Panc1 (cell line): Measurements from ENCODE around the gene ARL8A. TPM values are rescaled to one million over a fixed set of nuclear protein-coding genes. Genes with fewer than 3 reads are reported as not detected.

ENCODE experiments used
- ATAC-seq: fragments of 200-7000 bp; cut with Tn5 transposase; 2 replicates; pipeline ENCODE4 v1.9.1; 2020; ENCODE audit warnings: mild to moderate bottlenecking, moderate library complexity
- BruUV-seq: library from RNA; stranded (reverse); fragments of 400-500 nt; replicated peaks from 2 replicates; lab custom pipeline; 2021; lab: Mats Ljungman, UMichigan
- CTCF ChIA-PET: fragments of 300-600 bp; sonication (Branson Sonifier 250); formaldehyde crosslinking; loops from one replicate; lab custom pipeline; 2022; ENCODE audit warnings: antibody characterized with exemption; lab: Charles Lee
- POLR2A ChIA-PET: fragments of 300-600 bp; sonication (Branson Sonifier 250); formaldehyde crosslinking; loops from one replicate; lab custom pipeline; 2022; ENCODE audit warnings: antibody characterized with exemption; lab: Charles Lee
- DNase-seq: peaks from one replicate; pipeline ENCODE4 v3.0.0-alpha.2; 2010; ENCODE audit warnings: low read depth, low spot score
- H3K27ac ChIP-seq: 2 replicates; pipeline ENCODE4 v1.5.1; 2011; ENCODE audit warnings: mild to moderate bottlenecking, low read length, inconsistent platforms
- H3K27me3 ChIP-seq: fragments of 200-500 bp; sonication (Bioruptor generic); 2 replicates; pipeline ENCODE4 v1.6.0; 2014; ENCODE audit warnings: low read length, inconsistent platforms; ENCODE audit not compliant: control insufficient read depth, insufficient read depth
- H3K36me3 ChIP-seq: fragments of 200-500 bp; sonication (Bioruptor generic); 2 replicates; pipeline ENCODE4 v1.5.1; 2014; ENCODE audit warnings: inconsistent platforms, mild to moderate bottlenecking, low read length, moderate library complexity; ENCODE audit not compliant: control insufficient read depth, insufficient read depth
- H3K4me1 ChIP-seq: 2 replicates; pipeline ENCODE4 v1.5.1; 2011; ENCODE audit warnings: inconsistent platforms, mild to moderate bottlenecking, low read length, moderate library complexity; ENCODE audit not compliant: control insufficient read depth, insufficient read depth
- H3K4me3 ChIP-seq, 2 experiments: 2 replicates each; pipeline ENCODE4 v1.5.1; 2011 to 2012; ENCODE audit warnings: low read depth in 2 of 2, low read length in 2 of 2, mild to moderate bottlenecking in 2 of 2, inconsistent platforms in 1 of 2, moderate library complexity in 1 of 2
- H3K9me3 ChIP-seq: fragments of 200-500 bp; sonication (Bioruptor generic); 2 replicates; pipeline ENCODE4 v1.5.1; 2014; ENCODE audit warnings: low read depth, mild to moderate bottlenecking, inconsistent platforms, low read length, moderate library complexity; ENCODE audit not compliant: control insufficient read depth, insufficient read depth
- CTCF ChIP-seq: fragments of 450-650 bp; IDR thresholded peaks from 2 replicates; pipeline ENCODE4 v1.5.1; 2017; ENCODE audit warnings: mild to moderate bottlenecking
- POLR2AphosphoS5 ChIP-seq: IDR thresholded peaks from 2 replicates; pipeline ENCODE4 v1.6.1; 2012; ENCODE audit warnings: mild to moderate bottlenecking, low read depth, low read length, moderate library complexity
- REST ChIP-seq, 2 experiments: IDR thresholded peaks; 2 replicates each; pipeline ENCODE4 v1.6.1; 2011 to 2012; ENCODE audit warnings: low read depth in 2 of 2, control low read depth in 1 of 2, low read length in 1 of 2, mild to moderate bottlenecking in 1 of 2, moderate library complexity in 1 of 2; ENCODE audit not compliant: insufficient read depth in 1 of 2
- SIN3A ChIP-seq: IDR thresholded peaks from 2 replicates; pipeline ENCODE4 v1.6.1; 2012; ENCODE audit warnings: low read depth, mild to moderate bottlenecking, low read length, moderate library complexity, borderline replicate concordance; ENCODE audit not compliant: insufficient read depth
- TCF7L2 ChIP-seq: IDR thresholded peaks from 2 replicates; pipeline ENCODE4 v1.6.1; 2011; ENCODE audit warnings: mild to moderate bottlenecking, low read depth, low read length, inconsistent platforms
- in situ Hi-C: cut with HindIII; loops from 2 replicates; pipeline ENCODE4 v1.10.0; 2016; ENCODE audit warnings: low sequenced_read_pairs, low pct_unique_long_range_greater_than_20kb
- intact Hi-C: fragments of 100-400 bp; cut with micrococcal nuclease; formaldehyde crosslinking; loops from one replicate; pipeline ENCODE4 v1.10.0; 2022; ENCODE audit not compliant: unreplicated experiment
- total RNA-seq: library from RNA; stranded (reverse); gene quantifications from one replicate; pipeline ENCODE4 v1.2.1, GENCODE V29; 2021; ENCODE audit not compliant: unreplicated experiment

The ARL8A gene
- total RNA-seq, 1 experiment from 2014 or later, result 62.6 TPM

- ATAC-seq (no peak), DNase-seq (no peak)
- Histone ChIP-seq H3K27me3 (no peaks in the 10 kb centered on the region), H3K9me3 (no peaks in the 10 kb centered on the region), H3K4me1 (peaks cover 3% of the 10 kb centered on the region; the same call in 1 of the 2 replicates), H3K27ac (no peak overlapping the region), H3K36me3 (no peaks in the 10 kb centered on the region), H3K4me3 (no peak overlapping the region)
- intact Hi-C loops (no loop called here), in situ Hi-C loops (no loop called here)
- POLR2A ChIA-PET, result no interaction called here
- CTCF ChIA-PET, result no interaction called here
- no peak for TF ChIP-seq TCF7L2
- TF ChIP-seq REST (IDR thresholded peaks at IDR 0.05; ENCODE audit: insufficient read depth in 1 of 2, low read depth in 2 of 2, low read length in 1 of 2), result no peak
- no peak for TF ChIP-seq POLR2AphosphoS5
- no peak for TF ChIP-seq SIN3A
- TF ChIP-seq CTCF, result no peak
- BruUV-seq, result no TSS peak
Observed at GRCh38 chr1:202152399-202152798, 7.9 kb upstream of the ARL8A start.

- peaks cover 3% of the 10 kb centered on the region; the same call in 1 of the 2 replicates for H3K4me1 ChIP-seq
- ATAC-seq, result no peak
- in situ Hi-C loops, result no loop called here
Observed at GRCh38 chr1:202151045-202151444, 6.5 kb upstream of the ARL8A start.

More at GRCh38 chr1:202151045-202151444, 6.5 kb upstream of the ARL8A start:
- H3K4me3 ChIP-seq, result no peak overlapping the region
- intact Hi-C loops, result no loop called here
- POLR2A ChIA-PET, result no interaction called here
- no TSS peak for BruUV-seq
- no peak for DNase-seq
- no peak overlapping the region for H3K27ac ChIP-seq
- H3K9me3 ChIP-seq, result no peaks in the 10 kb centered on the region
- no peaks in the 10 kb centered on the region for H3K36me3 ChIP-seq
- CTCF ChIA-PET, result no interaction called here
- H3K27me3 ChIP-seq, result no peaks in the 10 kb centered on the region
- TF ChIP-seq SIN3A (no peak), REST (IDR thresholded peaks at IDR 0.05; ENCODE audit: insufficient read depth in 1 of 2, low read depth in 2 of 2, low read length in 1 of 2) (no peak), CTCF (no peak), TCF7L2 (no peak)
